DMS79 treated with DMSO at 0.1 percent for 48 hours (cell line): Measurements from ENCODE around the gene BTD.

Experiments used
- DNase-seq: peaks from one replicate; lab custom pipeline; 2025; lab: John Stamatoyannopoulos, UW

Gene BTD

DNA sequence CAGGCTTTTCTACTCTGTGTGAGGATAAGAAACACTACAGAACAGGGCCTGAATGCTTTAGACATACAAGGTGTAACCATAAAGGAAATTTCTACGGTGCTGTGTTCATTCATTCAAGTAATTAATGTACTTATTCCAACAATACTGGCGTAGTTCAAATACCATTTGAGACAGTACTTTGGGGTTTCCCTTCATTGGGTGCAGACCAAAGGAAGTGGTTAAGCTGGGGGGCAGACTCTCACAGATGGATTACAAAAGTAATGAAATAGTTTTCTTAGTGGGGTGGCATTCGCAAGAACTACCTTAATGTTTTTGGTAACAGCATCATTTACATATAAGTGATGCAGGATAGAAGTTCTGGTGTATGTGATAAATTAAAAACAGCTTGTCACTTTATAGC, 65.9 kb downstream of the BTD start:
- DNase-seq, result no peak

DNA sequence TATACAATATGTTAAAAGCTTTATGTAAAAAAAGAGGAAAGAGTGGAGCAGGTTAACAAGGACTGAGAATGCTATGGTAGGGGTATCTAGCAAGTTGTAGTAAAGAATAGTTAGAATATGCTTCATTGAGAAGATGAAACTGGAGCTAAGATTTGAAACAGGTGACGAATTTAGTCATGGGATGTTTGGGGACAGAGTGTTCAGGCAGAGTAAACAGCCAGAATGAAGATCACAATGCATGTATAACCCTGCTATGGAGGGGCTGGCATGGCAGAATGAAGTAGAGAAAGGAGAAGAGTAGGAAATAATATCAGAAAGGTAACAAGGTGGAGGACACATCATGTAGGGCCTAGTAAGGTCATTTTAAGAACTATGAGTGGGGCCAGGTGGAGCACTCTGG, 72.0 kb downstream of the BTD start:
- no peak for DNase-seq

DNA sequence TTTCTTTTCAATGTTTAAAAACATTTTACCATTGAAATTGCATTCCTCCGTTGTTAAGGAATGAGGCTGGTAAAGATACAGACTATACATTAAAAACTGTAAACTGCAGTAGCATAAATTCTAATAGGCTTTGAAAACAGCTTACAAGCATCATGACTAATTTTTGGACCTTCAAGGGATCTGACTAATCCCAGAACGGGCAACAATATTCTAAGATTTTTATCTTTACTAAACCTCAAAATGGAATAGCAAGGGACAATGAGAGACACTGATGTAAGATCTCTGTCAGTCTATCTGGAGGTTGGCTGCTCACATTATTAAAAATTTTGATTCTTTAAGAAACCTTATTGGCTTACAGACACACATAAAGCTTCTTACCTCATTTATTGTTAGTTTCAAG, 74.7 kb downstream of the BTD start:
- no peak for DNase-seq

DNA sequence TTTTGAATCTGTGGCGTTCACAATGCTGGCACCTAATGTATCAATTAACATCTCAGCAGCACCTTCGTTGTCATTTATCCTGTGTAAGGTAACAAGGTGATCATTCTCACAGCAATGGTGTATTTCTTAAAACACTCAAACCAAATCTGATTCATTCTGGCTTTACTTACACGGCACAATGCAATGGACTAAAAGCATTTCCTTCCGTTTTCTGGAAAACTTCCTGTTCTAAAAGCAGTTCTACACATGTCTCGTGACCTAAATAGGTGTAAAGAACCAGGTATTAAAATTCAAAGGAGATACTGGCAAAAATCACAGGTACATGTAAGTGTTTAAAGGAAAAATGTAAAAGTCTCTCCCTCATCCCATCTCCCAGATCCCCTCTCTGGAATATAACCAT, 77.8 kb downstream of the BTD start:
- no peak for DNase-seq

DNA sequence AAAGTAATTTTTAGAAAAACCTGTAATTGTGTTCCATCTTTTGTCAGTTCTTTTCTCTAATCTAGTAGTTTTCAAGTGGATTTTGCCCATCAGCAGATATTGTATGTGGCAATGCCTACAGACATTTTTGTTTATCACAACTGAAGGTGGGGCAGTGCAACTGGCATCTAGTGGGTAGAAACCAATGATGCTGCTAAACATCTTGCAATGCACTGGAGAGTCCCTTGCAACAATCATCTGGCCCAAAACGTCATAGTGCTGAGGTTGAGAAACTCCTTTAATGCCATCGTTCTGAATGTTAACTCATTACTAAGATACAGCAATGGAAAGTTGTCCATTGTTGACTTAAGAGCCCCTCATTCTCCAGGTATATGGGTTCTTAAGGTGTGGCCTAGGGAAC, 80.1 kb downstream of the BTD start:
- no peak for DNase-seq

DNA sequence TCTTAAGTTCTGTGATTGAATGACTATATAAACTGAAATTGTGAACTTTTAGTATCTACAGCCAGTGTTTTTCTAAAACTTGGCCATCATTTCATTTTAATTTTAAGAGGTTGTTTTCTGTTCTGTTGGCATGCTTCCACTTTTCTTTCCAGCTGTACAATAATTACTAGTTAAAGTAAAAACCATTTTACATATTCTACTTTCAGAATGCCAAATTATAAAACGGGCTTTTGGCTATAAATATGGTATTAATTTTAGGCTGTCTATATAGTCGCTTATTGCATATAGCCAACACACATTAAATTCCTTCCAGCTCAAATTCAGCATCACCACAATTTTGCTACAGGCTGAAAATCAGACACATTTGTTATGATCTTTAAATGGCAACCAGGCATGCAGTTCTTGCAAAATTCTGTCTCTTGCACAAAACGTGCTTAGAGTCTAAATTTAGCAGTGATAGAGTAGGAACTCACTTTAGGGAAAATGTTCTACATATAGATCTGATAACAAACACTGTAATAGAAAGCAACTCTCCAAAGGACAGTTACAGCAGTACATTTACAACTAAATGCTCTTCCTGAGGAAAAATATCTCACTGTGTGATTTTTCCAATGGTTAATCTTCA, 81.1 kb downstream of the BTD start:
- DNase-seq, result no peak

DNA sequence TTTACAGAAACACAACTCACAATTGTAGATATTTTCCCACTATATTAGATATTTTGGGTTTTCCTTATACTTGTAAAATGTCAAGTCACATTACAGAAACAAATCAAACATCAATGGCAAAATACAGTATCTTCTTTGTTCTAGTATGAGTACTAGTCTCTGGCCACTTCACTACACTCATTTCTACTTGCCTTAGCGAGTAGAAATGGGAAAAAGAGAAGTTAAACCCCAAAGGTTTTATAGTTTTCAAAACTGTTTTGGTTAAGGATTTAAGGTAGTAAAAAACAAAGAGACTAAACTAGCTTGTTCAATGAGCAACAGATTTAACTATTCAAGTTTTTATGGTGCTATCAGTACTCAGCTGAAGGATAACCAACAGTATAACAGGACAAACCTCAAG, 81.7 kb downstream of the BTD start:
- no peak for DNase-seq

DNA sequence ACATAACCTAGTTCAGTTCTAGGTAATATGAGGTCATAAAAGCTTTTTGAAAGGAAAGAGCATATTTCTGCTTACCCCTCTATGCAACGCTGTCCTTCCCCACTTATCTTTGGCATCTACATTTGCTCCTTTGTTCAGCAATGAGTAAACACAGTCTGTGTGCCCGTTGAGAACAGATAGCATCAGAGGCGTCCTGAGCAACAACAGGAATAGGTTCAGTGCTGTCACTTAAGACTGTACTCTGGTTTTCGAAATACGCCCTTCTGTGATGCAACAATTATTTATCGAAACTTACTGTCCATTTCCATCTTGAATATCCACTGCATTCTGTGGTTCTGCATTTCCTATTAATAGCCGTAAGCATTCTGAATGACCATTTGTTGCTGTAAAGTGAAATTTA, 84.4 kb downstream of the BTD start:
- no peak for DNase-seq

DNA sequence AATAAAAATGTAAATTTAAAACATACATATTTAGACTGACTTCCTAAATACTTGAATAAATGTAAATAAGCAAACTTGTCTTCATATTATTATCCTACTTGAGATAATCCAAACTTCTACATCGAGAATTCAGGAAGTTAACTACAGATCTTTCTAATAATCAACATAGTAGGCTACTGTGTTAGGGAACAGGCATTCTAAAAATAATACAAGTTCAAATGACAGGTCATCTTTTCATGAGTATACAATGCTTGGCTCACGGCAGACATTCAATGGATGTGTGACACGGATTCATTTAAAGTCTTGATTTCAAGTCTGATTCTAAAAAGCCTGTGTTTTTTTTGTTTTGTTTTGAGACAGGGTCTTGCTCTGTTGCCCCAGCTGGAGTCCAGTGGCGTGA, 88.7 kb downstream of the BTD start:
- DNase-seq, result no peak

DNA sequence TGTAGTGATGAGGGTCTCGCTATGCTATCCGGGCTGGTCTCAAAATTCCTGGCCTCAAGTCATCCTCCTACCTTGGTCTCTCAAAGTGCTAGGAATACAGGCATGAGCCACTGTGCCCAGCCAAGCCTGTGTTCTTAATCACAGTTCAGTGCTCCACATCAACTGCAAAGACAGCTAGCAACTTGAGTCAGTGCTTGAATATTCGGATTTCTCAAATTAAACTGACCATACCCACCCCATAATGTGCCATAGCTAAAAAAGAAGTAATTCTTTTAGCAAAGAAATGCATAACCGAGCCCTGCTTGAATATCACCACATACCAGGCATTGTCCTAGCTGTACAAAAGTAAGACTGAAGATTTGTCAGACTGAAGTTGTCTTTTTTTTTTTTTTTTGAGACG, 89.2 kb downstream of the BTD start:
- no peak for DNase-seq

DNA sequence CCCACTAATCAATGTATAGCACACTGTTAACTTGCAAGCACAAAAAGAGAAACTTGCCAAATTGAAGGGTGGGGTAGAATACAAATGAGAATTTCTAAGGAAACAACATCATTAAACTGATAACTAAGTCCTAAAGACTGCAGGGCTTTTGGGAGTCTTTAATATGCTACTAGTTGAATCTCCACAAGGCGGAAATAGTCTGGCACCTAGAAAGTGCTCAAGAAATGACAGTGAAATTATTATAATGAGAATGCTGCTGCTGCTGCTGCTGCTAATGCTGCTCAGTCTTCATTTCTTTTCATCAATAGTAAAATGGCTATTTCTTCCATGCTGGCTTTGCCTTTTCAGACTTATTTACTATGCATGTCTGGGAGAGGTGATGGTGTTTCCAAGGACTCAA, 91.8 kb downstream of the BTD start:
- no peak for DNase-seq

DNA sequence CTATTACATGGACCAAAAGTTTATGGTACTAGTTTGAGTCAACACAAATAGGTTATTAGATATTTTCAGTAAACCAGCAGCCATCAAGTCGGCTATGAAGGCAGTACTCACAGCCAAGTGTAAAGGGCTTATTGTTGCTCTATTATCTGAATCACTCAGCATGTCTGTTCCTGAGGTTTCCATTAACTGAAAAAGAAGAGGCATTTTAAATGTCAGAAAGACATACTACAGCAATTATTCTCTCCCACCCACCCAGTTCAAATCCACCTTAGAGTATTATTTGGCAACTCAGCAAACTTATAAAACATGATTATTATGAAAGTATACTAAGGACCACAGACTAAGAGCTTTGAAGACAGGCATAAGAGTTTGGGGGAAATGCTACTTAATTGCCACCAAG, 93.1 kb downstream of the BTD start:
- DNase-seq, result no peak
